PC-9 (cell line): Measurements from ENCODE around the gene FGF22. TPM values are rescaled to one million over a fixed set of nuclear protein-coding genes. Genes with fewer than 3 reads are reported as not detected.

Source experiments
- BruUV-seq: library from RNA; stranded (reverse); fragments of 400-500 nt; replicated peaks from 2 replicates; lab custom pipeline; 2021; lab: Mats Ljungman, UMichigan
- CTCF ChIA-PET: fragments of 300-600 bp; sonication (Branson Sonifier 250); formaldehyde crosslinking; loops from one replicate; lab custom pipeline; 2022; ENCODE audit warnings: antibody characterized with exemption; lab: Charles Lee
- POLR2A ChIA-PET: fragments of 300-600 bp; sonication (Branson Sonifier 250); formaldehyde crosslinking; loops from one replicate; lab custom pipeline; 2022; ENCODE audit warnings: antibody characterized with exemption; ENCODE audit not compliant: unreplicated experiment; lab: Charles Lee
- DNase-seq, 2 experiments: peaks; one replicate each; pipeline versions ENCODE4 v3.0.0 to v3.0.0-alpha.2; 2015 to 2022; ENCODE audit warnings: mixed read lengths in 1 of 2
- H2AFZ ChIP-seq: fragments of 200-600 bp; sonication (generic); 2 replicates; pipeline ENCODE4 v1.8.1; 2017; ENCODE audit warnings: antibody characterized with exemption
- H3F3A ChIP-seq: fragments of 200-600 bp; sonication (generic); 2 replicates; pipeline ENCODE4 v1.8.1; 2017; ENCODE audit warnings: antibody characterized with exemption, mild to moderate bottlenecking, low read depth; ENCODE audit not compliant: insufficient read depth
- H3K27ac ChIP-seq: fragments of 200-600 bp; sonication (generic); 2 replicates; pipeline ENCODE4 v1.6.1; 2016; ENCODE audit warnings: mixed run types
- H3K27me3 ChIP-seq: fragments of 200-600 bp; sonication (generic); 2 replicates; pipeline ENCODE4 v1.6.1; 2016; ENCODE audit warnings: low read depth, mixed run types; ENCODE audit not compliant: insufficient read depth
- H3K36me3 ChIP-seq: fragments of 200-600 bp; sonication (generic); 2 replicates; pipeline ENCODE4 v1.6.1; 2016; ENCODE audit warnings: low read depth, mixed run types
- H3K4me1 ChIP-seq: fragments of 200-600 bp; sonication (generic); replicated peaks from 2 replicates; pipeline ENCODE4 v1.6.1; 2016; ENCODE audit warnings: mixed run types; ENCODE audit not compliant: insufficient read depth
- H3K4me2 ChIP-seq: fragments of 200-600 bp; sonication (generic); 2 replicates; pipeline ENCODE4 v1.6.1; 2017; ENCODE audit warnings: mixed run types
- H3K4me3 ChIP-seq: fragments of 200-600 bp; sonication (generic); 2 replicates; pipeline ENCODE4 v1.6.1; 2016; ENCODE audit warnings: mixed run types
- H3K79me2 ChIP-seq: fragments of 200-600 bp; sonication (generic); 2 replicates; pipeline ENCODE4 v1.6.1; 2017; ENCODE audit warnings: low read depth, mixed run types
- H3K9me2 ChIP-seq: fragments of 200-600 bp; sonication (generic); 2 replicates; pipeline ENCODE4 v1.8.1; 2017; ENCODE audit warnings: mild to moderate bottlenecking; ENCODE audit not compliant: insufficient read depth
- H3K9me3 ChIP-seq: fragments of 200-600 bp; sonication (generic); 2 replicates; pipeline ENCODE4 v1.8.1; 2016; ENCODE audit warnings: low read depth; ENCODE audit not compliant: insufficient read depth
- H4K20me1 ChIP-seq: fragments of 200-600 bp; sonication (generic); 2 replicates; pipeline ENCODE4 v1.8.1; 2017; ENCODE audit not compliant: insufficient read depth
- EZH2 ChIP-seq: fragments of 200-600 bp; sonication (generic); IDR thresholded peaks from 2 replicates; pipeline ENCODE4 v1.8.0; 2017; ENCODE audit warnings: antibody characterized with exemption, low read depth
- intact Hi-C: fragments of 100-400 bp; cut with micrococcal nuclease; formaldehyde crosslinking; loops from one replicate; pipeline ENCODE4 v1.10.0; 2022; ENCODE audit not compliant: unreplicated experiment
- total RNA-seq: library from RNA; stranded (reverse); gene quantifications from 2 replicates; pipeline ENCODE4 v1.2.3, GENCODE V29; 2021
- TF ChIP-seq, protein P1 (sequence below): fragments of 200-600 bp; sonication (generic); conservative IDR thresholded peaks from 2 replicates; pipeline ENCODE4 v1.6.1; 2017; ENCODE audit warnings: mixed run types, antibody characterized with exemption, mild to moderate bottlenecking, moderate library complexity

Gene FGF22
- total RNA-seq, 1 experiment from 2014 or later = not detected

DNA sequence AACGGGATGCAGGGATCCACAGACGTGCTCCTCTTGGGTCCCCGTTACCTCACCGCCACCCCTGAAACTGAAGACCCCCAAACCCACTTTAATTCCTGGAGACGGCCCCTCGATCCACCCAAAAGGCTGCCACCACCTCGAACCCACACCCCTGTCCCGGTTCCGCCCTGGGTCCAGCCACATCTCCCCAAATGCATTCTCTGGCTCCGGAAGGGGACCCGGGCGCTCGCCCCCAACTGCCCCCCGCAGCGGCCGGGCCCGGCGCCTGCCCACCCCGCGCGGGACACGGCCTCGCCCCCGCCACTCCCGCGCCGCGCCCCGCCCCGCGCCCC is 36.3 kb downstream of the FGF22 start:
- intact Hi-C loops = no loop called here
- Histone ChIP-seq H3K4me3 (no peak overlapping the region; the same call in 1 of the 2 replicates), H3K27ac (no peak overlapping the region), H3K79me2 (peaks cover 19% of the 10 kb centered on the region), H3K4me2 (peak overlapping the region; percentile 95), H4K20me1 (no peaks in the 10 kb centered on the region), H3F3A (peaks cover 26% of the 10 kb centered on the region), H3K4me1 (peaks cover 30% of the 10 kb centered on the region), H3K9me3 (no peaks in the 10 kb centered on the region), H2AFZ (no peak overlapping the region), H3K27me3 (no peaks in the 10 kb centered on the region), H3K9me2 (no peaks in the 10 kb centered on the region), H3K36me3 (no peaks in the 10 kb centered on the region)
- no peak for DNase-seq
- TF ChIP-seq, protein P1, sequence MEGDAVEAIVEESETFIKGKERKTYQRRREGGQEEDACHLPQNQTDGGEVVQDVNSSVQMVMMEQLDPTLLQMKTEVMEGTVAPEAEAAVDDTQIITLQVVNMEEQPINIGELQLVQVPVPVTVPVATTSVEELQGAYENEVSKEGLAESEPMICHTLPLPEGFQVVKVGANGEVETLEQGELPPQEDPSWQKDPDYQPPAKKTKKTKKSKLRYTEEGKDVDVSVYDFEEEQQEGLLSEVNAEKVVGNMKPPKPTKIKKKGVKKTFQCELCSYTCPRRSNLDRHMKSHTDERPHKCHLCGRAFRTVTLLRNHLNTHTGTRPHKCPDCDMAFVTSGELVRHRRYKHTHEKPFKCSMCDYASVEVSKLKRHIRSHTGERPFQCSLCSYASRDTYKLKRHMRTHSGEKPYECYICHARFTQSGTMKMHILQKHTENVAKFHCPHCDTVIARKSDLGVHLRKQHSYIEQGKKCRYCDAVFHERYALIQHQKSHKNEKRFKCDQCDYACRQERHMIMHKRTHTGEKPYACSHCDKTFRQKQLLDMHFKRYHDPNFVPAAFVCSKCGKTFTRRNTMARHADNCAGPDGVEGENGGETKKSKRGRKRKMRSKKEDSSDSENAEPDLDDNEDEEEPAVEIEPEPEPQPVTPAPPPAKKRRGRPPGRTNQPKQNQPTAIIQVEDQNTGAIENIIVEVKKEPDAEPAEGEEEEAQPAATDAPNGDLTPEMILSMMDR = no peak
- ChIA-PET POLR2A (interaction anchor here (0.6 to 1.5 kb wide), 3 partner anchors 120 to 425 kb away, joined by 8 to 16 read pairs (median 12); no protein-coding TSS in a partner anchor), CTCF (no interaction called here)
- BruUV-seq = no TSS peak

DNA sequence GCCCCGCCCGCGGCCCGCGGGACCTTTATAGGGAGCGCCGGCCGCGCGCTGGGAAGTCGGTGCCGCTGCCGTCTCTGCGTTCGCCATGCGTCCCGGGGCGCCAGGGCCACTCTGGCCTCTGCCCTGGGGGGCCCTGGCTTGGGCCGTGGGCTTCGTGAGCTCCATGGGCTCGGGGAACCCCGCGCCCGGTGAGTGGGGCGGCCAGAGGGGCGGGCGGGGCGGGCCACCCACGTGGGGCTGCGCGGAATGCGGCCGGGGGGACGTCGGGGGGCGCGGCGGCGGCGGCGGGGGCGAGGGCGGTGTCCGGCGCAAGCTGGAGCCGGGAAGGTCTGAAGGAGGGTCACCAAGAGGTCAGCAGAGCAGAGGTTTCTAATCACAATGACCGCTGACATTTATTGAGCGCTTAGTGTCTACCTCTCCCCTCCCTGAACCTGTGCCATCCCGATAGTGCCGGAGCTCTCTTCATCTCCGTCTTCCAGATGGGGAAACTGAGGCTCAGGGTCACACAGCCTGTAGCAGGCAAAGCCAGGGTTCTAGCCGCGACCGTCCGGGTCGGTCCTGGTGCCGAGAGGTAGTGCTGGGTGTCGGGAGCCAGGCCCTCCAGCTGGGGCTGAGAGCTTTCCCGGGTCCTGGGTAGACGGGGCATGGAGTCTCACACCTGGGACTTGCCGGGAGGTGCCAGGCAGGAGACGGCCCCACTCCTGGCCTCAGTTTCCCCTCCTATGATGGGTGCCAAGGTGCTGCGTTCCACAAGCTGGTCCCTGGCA is 36.8 kb downstream of the FGF22 start, which contains the start of gene FSTL3:
FSTL3 (plus strand) TSS at position 54 of the 767 bp plus-strand sequence; CDS start at position 86, 32 bp downstream.
- Histone ChIP-seq H3K4me3 (peak within 1 kb of the TSS; percentile 72), H3K4me2 (peak within 1 kb of the TSS; percentile 95), H3K9me3 (no peaks in the 10 kb centered on the region), H3K27ac (peak within 1 kb of the TSS; percentile 43; the same call in 1 of the 2 replicates), H3F3A (peaks cover 31% of the 10 kb centered on the region), H4K20me1 (no peaks in the 10 kb centered on the region), H3K4me1 (peaks cover 30% of the 10 kb centered on the region), H3K27me3 (no peaks in the 10 kb centered on the region), H3K9me2 (no peaks in the 10 kb centered on the region), H3K79me2 (peaks cover 19% of the 10 kb centered on the region), H2AFZ (no peak within 1 kb of the TSS), H3K36me3 (no peaks in the 10 kb centered on the region)
- peak in 1 of 2 experiments; percentile 41 for DNase-seq
- ChIA-PET POLR2A (interaction anchor here (0.6 to 1.5 kb wide), 6 partner anchors 13 to 592 kb away, joined by 4 to 20 read pairs (median 6); no protein-coding TSS in a partner anchor), CTCF (no interaction called here)
- intact Hi-C loops = loop anchor here (1.0 kb wide), 2 partner anchors 13 to 76 kb away; partner anchors contain the start of gene RNF126
- TF ChIP-seq, protein P1 = no peak
- TF ChIP-seq EZH2 = no peak
- no TSS peak for BruUV-seq

DNA sequence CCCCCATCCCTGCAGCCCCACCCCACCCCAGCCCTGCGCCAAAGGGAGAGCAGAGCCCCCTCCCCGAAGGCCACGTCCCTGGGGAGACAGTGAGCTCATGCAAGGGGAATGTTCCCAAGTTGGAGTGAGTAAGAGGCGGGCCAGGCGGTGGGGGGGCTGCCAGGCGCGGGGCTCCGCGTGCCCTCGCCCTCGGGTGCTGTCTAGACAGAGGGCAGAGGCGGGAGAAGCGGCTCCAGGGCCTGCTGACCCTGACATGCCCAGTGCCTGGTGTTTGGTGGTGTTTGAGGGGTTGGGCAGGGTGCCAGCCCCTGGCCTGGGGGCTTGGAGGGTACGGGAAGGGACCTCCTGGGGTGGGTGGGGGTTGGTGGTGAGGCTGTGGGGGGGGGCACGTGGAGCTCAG is 37.5 kb downstream of the FGF22 start:
- H2AFZ ChIP-seq = no peak overlapping the region
- H4K20me1 ChIP-seq = no peaks in the 10 kb centered on the region
- H3K27me3 ChIP-seq = no peaks in the 10 kb centered on the region
- DNase-seq = peak; percentile 70 to 92
- H3K4me1 ChIP-seq = peaks cover 30% of the 10 kb centered on the region
- H3K27ac ChIP-seq = peak overlapping the region; percentile 43; the same call in 1 of the 2 replicates
- POLR2A ChIA-PET = interaction anchor here (0.5 to 1.5 kb wide), 11 partner anchors 14 to 592 kb away, joined by 3 to 12 read pairs (median 5); no protein-coding TSS in a partner anchor
- no peaks in the 10 kb centered on the region for H3K36me3 ChIP-seq
- peak overlapping the region; percentile 95 for H3K4me2 ChIP-seq
- H3K9me2 ChIP-seq = no peaks in the 10 kb centered on the region
- H3K4me3 ChIP-seq = peak overlapping the region; percentile 72
- H3K79me2 ChIP-seq = peaks cover 19% of the 10 kb centered on the region
- intact Hi-C loops = loop anchor here (1.0 kb wide), 2 partner anchors 14 to 75 kb away; partner anchors contain the start of gene RNF126
- H3F3A ChIP-seq = peaks cover 33% of the 10 kb centered on the region
- BruUV-seq = no TSS peak
- H3K9me3 ChIP-seq = no peaks in the 10 kb centered on the region
- no peak for TF ChIP-seq EZH2
- TF ChIP-seq, protein P1 = no peak
- CTCF ChIA-PET = interaction anchor here (0.9 to 1.0 kb wide), 2 partner anchors 57 to 75 kb away, joined by 3 read pairs; no protein-coding TSS in a partner anchor
